GM08714 (cell line): ENCODE data around the gene MSANTD1.

Source experiments
- H3K4me3 ChIP-seq: fragments of 200-500 bp; sonication (Bioruptor generic); 2 replicates; pipeline ENCODE4 v1.5.1; 2014; ENCODE audit warnings: mild to moderate bottlenecking, low read length, inconsistent platforms
- ZNF274 ChIP-seq: IDR thresholded peaks from 2 replicates; pipeline ENCODE4 v1.6.1; 2012; ENCODE audit warnings: mild to moderate bottlenecking, low read depth, low read length

The MSANTD1 gene

DNA sequence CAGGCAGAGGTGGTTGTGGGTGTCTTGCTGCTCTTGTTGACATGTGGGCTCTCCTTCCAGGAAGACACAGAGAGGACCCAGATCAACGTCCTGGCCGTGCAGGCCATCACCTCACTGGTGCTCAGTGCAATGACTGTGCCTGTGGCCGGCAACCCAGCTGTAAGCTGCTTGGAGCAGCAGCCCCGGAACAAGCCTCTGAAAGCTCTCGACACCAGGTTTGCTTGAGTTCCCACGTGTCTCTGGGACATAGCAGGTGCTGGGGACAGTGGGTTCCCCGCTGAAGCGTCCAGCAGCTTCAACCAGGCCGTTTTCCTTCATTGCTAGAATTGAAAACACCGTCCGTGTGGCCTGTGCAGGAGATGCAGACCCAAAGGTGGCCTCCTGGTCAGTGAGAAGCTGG is 25.6 kb upstream of the MSANTD1 start:
- no peak for TF ChIP-seq ZNF274
- H3K4me3 ChIP-seq: no peak overlapping the region

DNA sequence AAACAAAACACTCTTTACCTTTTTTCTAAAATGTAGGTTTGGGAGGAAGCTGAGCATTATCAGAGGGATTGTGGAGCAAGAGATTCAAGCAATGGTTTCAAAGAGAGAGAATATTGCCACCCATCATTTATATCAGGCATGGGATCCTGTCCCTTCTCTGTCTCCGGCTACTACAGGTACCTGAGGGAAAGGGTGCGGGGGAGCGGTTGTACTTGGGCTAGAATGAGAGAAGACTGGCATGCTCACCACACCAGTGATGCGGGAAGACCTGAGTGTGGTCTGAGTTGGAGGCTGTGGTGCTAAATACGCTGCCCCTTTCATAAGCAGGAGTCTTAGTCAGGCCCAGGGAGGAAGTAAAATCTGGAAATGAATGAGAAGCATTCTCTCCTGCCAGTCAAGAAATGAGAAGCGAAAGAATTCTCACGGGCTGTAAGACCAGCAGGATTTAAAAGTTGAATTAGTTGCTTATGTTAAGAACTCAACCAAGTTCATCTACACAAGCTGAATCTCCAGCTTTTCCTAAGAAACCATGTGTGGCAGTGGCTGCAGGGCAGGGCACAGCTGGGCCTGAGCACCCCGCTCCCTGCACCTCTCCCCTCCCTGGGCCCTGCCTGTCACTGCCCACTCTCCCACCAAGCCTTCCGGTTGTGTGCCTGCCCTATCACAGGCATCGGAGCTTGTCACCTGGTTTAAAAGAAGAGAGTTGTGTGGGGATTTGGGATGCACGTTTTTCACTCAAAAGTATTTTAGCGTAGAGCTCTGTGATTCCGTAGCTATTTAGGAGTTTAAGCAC is 24.8 kb upstream of the MSANTD1 start:
- no peak for TF ChIP-seq ZNF274

DNA sequence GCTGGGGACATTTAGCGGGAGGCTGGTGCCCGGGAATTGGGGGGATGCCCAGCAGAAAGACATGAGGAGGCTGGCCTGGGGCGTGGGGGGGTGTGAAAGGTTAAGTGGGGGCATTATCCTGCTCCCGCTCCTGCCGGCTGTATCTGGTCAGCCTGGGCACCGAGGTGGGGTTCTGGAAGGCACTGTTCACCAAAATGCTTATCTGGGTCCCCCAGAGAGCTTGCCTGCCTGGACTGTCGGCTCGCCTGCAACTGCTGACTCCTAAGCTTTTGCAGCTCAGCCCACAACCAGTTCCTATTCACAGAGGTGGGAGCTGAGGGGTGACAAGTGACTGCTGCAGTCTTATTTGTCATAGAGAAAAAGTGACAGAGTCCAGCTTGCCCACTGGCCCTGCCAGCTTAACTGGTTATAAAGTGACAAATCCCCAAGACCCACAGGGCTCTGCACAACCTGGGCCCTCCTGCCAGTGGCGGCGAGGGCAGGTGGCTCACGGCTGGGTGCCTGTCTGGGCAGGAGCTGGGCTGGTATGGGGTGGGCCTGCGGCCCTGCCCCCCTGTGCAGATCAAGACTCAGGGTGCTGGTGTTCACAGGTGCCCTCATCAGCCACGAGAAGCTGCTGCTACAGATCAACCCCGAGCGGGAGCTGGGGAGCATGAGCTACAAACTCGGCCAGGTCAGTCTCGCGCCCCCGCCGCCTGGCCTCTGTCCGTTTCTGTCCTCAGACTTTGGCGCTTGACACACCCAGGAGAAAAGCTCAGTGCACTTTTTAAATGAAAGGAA is 23.7 kb upstream of the MSANTD1 start:
- no peak overlapping the region for H3K4me3 ChIP-seq
- no peak for TF ChIP-seq ZNF274

More for the DNA sequence above, 24.8 kb upstream of the MSANTD1 start:
- no peak overlapping the region for H3K4me3 ChIP-seq

GRCh38 chr4:3225936-3226335 is 23.0 kb upstream of the MSANTD1 start:
- TF ChIP-seq ZNF274: no peak
- no peak overlapping the region for H3K4me3 ChIP-seq

- TF ChIP-seq ZNF274: no peak
- H3K4me3 ChIP-seq: no peak overlapping the region
Measured at GRCh38 chr4:3226467-3226866, 22.5 kb upstream of the MSANTD1 start.

DNA sequence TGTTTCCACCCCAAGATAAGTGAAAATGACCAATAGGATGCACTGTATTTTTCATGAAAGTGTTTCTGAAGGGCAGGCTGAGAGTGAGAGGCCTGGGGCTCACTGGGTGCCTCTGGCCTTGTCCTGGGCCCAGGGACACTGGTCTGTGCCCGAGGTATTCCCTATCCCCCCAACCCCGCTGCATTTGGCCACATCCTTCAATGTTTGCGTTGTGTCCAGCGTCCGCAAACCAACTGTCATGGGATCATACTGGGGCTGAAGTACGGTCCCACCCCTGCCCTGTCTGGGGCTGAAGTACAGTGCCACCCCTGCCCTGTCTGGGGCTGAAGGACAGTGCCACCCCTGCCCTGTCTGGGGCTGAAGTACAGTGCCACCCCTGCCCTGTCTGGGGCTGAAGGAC is 22.0 kb upstream of the MSANTD1 start:
- no peak for TF ChIP-seq ZNF274
- no peak overlapping the region for H3K4me3 ChIP-seq

GRCh38 chr4:3227878-3228675 is 20.9 kb upstream of the MSANTD1 start:
- no peak overlapping the region for H3K4me3 ChIP-seq

GRCh38 chr4:3228881-3229280 is 20.1 kb upstream of the MSANTD1 start:
- no peak for TF ChIP-seq ZNF274

More at GRCh38 chr4:3227878-3228675, 20.9 kb upstream of the MSANTD1 start:
- no peak for TF ChIP-seq ZNF274

DNA sequence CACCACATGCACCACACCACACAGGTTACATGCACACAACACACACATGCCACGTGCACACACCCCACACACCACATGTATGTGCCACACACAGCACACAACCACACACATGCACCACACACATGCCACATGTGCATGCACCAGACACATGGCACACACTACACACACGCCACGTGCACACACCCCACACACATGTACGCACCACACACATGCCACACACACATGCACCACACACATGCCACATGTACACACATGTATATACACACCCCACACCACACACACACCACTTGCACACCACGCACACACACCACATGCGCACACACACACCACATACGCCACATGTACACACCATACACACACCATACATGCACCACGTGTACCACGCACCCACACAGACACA is 19.6 kb upstream of the MSANTD1 start:
- no peak for TF ChIP-seq ZNF274

More at GRCh38 chr4:3228881-3229280, 20.1 kb upstream of the MSANTD1 start:
- H3K4me3 ChIP-seq: no peak overlapping the region

GRCh38 chr4:3229964-3230363 is 19.0 kb upstream of the MSANTD1 start:
- H3K4me3 ChIP-seq: no peak overlapping the region
- no peak for TF ChIP-seq ZNF274

More for the DNA sequence above, 19.6 kb upstream of the MSANTD1 start:
- no peak overlapping the region for H3K4me3 ChIP-seq

DNA sequence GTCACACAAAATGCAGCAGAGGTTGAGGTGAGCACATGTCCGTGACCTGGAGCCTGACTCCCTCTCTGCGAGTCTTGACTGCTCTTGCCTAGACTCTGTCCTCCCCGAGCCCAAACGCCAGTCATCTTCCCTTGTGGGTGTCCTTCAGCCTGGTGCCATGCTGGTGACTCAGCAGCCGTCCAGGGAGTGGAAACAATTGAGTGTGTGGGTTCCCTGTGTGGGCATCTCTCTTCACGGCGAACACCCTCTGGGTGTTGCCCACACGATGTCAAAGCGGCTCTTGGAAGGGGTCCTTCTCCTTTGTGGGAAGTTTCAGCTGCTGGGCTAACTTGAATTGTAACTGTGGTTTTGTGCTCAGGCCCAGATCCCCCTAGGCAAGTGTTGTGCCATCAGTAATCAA is 17.5 kb upstream of the MSANTD1 start:
- no peak overlapping the region for H3K4me3 ChIP-seq
- no peak for TF ChIP-seq ZNF274

DNA sequence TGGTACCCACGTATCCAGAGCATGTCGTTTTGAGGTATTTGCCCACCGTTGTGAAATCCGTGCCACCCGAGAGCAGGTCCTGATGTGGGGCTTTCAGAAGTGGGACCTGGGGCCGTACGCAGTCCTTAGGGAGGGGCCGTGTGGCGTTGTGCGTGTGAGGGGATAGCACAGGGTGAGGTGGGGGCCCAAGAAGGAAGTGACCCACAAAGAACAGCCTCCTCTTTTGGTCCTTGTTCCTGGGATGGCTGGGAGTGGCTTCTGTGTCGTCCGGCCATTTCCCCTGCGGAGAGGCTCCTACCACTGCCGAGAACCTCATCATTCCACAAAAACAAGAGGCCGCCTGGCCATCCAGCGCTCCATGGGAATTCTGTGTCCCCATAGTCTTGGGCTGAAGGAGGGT is 17.0 kb upstream of the MSANTD1 start:
- no peak overlapping the region for H3K4me3 ChIP-seq
- TF ChIP-seq ZNF274: no peak

DNA sequence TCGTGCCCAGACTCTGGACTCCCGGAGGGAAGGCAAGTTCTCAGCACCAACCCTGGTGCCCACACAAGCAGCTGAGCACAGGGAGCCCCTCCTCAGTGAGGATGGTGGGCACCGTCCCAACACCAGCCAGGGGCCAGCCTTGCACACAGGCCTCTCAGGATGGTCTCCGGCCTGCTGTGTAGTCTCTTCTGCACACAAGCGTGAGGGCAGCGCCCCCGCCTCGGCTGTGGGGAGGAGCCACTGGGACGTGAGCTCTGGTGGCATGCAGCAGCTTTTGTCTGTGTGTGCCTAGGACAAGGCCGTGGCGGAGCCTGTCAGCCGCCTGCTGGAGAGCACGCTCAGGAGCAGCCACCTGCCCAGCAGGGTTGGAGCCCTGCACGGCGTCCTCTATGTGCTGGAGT is 16.1 kb upstream of the MSANTD1 start:
- H3K4me3 ChIP-seq: no peak overlapping the region
- TF ChIP-seq ZNF274: no peak

- no peak for TF ChIP-seq ZNF274
- H3K4me3 ChIP-seq: no peak overlapping the region
Measured at GRCh38 chr4:3233391-3234071, 15.4 kb upstream of the MSANTD1 start.
